Measurements from ENCODE around the gene CALML3.

Gene CALML3

DNA sequence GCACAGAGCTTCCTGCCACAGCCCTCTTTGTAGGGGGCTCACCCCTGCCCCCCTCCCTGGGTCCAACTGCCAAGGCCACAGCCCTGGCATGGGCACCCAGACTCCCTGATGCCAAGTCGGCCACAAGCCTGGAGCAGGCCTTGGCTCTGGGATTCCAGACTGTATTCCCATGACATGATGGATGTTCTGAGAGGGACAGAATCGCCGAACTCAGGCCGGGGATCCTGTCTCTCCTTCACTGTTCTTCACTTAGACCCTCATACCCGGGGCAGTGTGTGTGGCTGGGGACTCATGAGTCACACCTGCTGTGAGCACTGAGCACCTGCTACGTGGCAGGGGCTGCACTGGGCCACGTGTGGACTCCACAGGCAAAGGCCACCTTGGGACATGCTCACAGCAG is 33.3 kb upstream of the CALML3 start:
- no peak for DNase-seq (ENCODE audit: low read depth in 3 of 3)

DNA sequence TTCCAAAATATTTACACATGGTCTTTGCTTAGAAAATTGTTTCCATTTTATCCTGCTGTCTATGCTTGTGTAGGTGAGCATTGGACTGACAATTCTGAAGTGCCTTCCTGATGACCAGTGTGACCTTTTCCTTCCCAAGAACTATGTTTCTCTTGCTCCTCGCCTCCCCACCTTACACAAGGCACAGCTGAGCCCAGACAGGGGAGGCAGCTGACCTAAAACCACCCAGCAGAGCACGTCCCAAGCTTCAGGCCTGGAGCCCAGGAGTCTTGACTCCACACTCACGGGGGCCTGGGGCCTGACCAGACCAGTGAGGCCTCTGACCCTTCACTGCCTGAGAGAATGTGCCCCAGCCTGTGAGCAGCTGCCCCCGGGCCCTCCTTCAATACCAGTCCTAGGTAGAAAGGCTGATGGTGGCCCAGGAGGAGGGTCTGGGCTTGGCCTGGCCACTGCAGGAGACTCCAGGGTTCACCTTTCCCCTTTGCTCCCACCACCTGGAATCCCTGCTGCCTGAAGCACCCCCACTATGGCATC is 32.4 kb upstream of the CALML3 start:
- no peak for DNase-seq (ENCODE audit: low read depth in 3 of 3)

DNA sequence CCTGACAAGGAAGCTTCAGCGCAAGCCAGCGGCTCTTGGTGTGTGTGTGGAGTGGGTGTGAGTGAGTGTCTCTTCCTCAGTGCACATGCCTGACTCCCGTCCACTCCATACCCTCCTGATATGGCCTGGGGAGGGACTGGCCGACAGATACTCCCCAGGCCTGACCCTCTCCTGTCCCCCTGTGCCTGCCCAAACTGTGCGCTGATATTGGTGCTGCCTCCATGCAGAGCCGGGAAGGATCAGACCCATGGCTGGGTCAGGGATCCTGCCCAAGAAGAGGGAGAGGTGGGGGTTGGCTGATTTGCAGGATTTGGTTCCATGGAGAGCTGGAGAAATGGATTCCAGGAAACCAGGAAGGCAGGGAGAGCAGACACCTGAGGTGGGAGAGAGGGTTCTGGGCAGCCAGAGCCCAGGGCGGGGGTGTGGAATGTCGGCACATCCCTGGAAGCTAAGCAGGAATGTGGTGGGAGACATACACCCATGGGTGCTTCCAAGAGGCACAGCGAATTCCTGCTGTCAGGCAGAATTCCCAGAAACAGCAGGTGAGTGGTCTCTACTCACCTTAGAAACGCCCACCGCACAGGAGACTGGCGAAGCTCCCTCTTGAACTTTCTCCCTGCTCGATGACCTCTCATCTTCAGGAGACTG is 31.7 kb upstream of the CALML3 start:
- no peak for DNase-seq (ENCODE audit: low read depth in 3 of 3)

DNA sequence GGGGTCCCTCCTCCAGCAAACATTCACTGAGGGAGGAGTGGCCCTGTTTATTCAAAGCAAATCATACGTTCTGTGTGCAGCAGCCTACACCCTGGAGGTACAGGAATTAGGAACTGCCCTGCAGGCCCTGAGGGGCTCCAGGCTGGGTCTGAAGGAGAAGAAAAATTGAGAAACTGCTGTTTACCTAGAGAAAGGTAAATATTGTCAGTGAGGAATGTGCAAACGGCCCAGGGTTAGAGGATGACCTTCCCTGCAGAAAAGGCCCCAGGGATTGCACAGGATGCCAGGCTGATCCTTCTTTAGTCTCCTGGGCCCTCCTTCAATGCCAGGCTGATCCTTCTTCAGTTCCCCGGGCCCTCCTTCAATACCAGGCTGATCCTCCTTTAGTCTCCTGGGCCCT is 31.1 kb upstream of the CALML3 start:
- DNase-seq (ENCODE audit: low read depth in 3 of 3), result no peak

DNA sequence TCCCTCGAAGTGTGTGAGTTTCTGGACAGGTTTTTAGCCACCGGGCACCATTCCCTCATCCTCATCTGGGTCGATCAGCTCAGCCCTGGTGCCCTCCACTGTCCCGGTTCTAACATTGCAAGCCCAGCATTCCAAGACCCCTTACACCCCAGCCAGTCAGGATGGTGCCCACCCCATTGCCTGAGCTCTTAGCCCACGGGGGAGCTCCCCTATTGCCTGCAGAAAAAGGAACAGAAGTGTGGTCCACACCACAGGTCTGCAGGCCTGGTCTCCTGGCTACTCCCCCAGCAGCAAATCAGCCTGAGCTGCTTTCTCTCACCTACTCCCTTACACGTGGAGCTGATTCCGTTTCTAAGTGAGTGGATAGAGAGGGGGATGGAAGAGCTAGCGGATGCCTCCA is 30.1 kb upstream of the CALML3 start:
- no peak for DNase-seq (ENCODE audit: low read depth in 3 of 3)

DNA sequence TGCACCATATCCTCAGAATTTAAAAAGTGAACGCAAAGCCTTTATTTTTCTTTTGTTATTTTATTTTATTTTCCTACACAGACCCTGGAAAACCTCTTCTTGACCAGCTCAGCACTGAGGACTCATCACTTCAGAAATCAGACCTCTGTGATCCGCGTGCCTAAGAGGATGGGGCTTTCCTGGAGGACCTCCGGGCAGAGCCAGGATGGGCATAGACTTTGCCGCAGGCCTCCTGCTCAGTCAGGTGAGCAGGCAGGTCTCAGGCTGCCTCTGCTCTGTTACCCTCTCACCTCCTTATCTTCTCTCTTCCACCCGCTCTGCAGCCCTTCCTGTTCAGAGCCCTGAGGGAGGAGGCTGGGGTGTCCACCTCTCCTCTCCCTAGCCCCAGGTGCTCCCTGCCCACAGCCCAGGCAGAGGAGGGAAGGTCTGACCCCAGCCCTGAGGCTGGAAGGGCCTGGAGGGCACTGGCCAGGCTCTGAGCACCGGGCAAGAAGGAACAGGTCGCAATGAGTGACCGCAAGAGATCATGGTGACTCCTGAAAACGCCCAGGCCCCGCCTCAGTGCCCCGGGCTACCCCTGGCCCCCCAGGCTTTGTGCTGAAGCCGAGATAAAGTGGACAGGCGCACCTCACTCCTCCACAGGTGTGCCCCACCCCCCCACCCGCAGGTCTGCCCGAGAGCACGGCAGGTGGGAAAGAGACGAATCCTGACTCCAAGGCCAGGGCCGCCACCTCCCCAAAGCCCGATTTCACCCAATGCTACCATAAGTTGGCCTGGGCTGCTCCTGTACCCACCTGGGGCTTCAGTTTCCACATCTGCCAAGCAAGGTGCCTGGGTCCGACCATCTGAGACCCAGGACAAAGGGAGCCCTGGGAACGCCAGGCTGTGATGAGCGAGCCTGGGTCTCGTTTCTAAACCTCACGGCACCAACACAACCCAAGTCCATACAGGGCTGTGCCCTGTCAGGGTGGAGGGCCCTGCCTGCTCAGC is 28.2 kb upstream of the CALML3 start:
- DNase-seq (ENCODE audit: low read depth in 3 of 3), result no peak

DNA sequence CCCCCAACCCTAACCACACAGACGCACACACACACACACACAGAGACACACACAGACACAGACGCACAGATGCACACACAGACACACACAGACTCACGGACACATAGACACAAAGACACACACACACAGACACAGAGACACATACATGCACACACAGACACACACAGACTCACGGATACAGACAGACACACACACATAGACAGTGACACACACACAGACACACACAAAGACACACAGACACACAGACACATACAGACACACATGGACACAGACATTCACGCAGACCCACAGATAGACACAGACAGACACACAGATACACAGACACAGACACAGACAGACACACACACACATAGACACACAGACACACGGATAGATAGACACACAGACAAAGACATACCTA is 27.5 kb upstream of the CALML3 start:
- DNase-seq (ENCODE audit: low read depth in 3 of 3), result no peak

DNA sequence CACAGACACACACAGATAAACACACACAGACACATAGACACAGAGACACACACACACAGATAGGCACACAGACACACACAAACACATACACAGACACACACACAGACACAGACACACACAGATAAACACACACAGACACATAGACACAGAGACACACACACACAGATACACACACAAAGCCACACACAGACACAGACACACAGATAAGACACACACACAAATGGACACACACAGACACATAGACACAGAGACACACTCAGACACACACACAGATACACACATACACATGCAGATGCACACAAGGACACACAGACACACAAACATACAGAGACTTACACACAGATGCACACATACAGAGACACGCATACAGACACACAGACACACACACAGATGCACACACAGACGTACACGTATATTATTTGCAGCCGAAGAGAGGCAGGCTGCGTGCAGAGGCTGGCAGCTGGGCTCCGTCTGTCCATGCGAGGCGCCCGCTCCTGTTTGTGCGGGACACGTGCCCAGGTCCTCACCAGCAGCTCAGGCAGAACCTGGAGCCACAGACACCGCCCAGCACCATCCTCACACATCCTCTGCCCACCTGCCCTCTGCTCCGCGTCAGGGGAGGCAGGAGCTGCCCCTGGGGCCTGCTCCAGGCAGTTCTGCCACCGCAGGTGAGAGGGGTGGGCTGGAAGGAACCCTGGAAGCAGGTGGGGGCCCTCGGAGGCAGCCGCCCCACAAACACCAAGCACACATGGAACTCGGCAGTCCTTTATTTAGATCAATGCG is 26.6 kb upstream of the CALML3 start:
- DNase-seq (ENCODE audit: low read depth in 3 of 3), result no peak

DNA sequence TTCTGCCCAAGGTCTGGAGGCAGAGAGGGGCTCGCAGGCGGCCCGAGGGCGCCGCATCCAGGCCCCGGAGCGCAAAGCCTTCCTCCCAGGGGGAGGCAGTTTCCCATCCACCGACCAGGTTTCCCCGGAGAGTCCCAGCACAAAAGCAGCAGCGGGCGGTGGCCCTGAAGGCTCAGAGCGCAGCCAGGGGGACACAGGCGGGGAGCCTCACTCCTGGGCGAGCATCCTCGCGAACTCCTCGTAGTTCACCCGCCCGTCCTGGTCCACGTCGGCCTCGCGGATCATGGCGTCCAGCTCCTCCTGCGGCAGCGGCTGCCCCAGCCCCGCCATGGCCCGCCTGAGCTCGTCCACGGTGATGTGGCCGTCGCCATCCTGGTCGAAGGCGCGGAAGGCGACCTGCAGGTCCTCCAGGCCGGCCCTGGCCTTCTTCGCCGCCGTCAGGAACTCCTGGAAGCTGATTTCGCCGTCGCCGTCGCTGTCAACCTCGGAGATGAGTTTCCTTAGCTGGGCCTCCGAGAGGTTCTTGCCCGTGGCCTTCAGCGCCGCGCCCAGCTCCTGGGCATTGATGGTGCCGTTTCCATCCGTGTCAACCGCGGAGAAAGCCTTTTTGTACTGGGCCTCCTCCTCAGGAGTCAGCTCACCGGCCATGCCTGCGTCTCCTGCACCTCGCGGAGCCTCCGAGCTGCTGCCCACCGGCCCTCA is 25.8 kb upstream of the CALML3 start:
- DNase-seq (ENCODE audit: low read depth in 3 of 3), result no peak

DNA sequence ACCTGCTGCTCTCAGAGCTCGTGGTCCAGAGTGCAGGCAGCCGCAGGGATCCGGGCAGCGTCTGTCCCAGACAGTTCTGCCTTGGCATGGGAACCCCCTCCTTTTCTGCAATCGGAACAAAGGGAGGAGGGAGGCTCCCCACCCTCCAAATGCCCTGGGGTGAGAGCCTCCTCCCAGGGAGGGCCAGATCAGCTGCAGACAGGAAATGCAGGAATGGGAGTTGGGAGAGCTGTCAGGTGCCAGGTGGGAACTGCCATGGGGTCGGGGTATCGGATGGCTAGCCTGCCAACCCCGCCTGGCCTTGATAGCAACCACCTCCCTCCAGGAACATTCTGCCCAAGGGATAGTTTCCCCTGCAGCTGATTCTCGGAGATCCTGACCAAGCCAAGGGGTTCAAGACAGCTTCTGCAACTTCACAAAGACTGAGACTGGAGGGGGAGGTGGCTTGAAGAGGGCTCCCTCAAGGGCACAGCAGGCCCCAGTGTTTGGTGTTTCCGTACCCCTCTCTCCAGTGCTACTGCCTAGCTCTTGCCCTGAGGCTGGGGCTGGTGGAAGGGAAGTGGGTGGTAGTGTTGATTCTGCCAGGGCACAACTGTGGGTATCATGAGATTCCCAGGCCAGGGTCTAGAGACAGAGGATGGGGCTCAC is 25.1 kb upstream of the CALML3 start, which contains the start of gene CALML5:
CALML5 (minus strand) TSS at position 78 of the 648 bp plus-strand sequence. CDS start 132 bp downstream, outside the sequence.
- no peak for DNase-seq (ENCODE audit: low read depth in 3 of 3)

DNA sequence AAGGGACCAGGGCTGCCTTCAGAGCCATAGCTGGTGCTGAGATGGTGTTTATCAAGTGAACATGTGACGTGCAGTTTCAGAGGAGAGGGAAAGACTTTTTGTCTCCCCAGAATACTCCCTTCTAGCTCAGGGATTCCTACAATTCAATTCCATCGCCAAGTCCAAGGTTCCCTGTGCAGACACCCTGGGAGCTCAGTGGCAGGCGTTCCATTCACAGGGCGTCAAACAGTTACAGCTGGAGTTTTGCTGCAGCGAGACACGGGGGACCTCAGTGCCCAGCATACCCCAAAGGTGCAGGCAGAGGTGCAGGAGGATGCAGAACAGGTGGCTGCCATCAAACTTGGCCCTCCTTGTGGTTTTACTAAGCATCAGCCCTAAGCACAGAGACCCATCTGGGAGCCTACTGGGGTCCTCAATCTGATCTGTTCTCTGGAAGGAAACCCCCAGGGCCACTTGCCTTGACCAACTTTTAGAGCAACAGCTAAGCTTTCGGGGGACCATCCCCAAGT is 24.5 kb upstream of the CALML3 start:
- no peak for DNase-seq (ENCODE audit: low read depth in 3 of 3)

DNA sequence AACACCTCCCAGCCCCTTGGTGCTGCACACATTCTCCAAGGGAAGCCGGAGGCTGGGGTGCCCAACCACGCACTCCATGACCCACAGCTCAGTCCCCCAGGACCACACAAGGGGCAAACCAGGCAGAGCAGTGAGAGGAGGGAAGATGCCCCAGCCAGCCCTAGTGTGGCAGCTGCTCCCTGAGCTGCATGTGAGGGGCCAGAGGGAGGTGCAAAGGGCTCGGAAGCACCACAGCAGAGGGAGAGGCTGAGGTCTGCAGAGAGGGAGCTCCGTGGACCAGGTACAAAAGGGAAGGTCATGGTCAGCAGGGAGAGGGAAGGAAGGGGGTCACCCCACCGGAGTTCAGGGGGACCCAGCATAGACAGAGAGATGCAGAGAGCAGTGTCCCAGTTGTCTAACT is 23.9 kb upstream of the CALML3 start:
- no peak for DNase-seq (ENCODE audit: low read depth in 3 of 3)

DNA sequence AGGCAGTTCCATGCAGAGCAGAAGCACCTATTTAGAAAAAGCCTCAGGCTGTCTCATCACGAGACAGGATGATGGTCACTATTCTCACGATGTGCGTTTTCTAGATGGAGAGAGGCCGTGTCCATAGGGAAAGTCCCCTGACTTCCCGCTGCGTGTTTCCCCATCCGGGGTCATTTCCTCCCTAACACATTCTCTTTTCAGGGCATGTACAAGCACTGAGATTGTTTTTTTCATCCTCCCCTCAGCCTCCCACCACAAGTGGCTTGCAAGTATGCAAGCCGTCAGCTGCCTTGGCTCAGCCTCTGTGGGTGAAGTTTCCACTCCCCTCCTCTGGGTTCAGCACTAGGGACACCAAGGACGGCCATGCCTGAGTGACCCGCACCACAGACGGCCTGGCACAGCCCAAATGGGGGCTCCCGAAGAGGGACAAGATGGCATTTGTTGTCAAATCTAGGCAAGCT is 22.7 kb upstream of the CALML3 start:
- no peak for DNase-seq (ENCODE audit: low read depth in 3 of 3)

DNA sequence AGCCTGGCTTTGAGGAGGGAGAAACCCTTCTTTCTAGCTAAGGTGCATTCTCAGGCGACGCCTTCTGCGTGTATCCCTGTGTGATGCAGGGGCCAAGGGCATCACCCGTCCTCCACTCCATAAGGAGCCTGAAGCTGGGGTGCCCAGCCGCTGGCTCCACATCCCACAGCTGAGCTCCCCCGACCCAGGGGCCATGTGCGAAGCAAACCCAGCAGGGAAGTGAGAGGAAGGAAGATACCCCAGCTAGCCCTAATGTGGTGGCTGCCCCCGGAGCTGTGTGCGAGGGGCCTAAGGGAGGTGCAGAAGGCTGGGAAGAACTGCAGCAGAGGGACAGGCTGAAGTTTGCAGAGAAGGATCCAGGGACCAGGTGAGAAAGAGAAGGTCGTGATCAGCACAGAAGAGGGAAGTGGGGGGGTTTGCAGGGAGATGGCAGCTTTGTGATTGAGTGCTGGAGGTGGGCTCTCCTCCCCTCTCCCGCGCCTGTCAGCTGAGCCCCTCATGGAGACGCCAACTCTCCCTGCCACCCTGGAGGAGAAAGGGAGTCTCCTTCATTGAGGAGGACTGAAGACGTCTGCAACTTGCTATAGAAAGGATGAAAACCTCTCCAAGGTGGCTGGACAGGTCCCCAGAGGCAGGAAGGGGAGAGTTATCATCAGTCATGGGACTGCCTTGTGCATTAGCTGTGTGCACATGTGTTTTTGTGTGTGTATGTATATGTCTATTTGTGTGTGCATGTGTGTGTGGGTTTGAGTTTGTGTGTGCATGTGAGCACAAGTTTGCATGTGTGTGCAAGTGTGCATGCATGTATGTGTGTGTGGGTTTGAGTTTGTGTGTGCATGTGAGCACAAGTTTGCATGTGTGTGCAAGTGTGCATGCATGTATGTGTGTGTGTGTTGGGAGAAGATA is 21.9 kb upstream of the CALML3 start:
- no peak for DNase-seq (ENCODE audit: low read depth in 3 of 3)

DNA sequence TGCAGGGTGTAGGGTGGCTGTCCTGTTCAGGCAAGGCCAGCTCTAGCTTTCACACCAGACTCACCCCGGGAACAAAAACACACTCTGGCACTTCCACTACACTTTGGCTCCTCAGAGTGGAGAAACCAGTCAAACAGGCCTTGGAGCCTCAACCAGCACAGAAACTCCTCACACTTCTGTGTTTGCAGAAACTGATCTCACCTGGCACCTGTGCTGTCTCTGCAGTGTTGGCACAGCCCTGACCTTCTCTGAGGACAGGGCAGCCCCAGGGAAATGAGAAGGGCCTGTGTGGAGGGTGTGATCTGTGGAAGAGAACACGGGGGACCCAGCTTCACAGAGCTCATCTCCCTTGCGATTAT is 21.3 kb upstream of the CALML3 start:
- DNase-seq (ENCODE audit: low read depth in 3 of 3), result no peak

DNA sequence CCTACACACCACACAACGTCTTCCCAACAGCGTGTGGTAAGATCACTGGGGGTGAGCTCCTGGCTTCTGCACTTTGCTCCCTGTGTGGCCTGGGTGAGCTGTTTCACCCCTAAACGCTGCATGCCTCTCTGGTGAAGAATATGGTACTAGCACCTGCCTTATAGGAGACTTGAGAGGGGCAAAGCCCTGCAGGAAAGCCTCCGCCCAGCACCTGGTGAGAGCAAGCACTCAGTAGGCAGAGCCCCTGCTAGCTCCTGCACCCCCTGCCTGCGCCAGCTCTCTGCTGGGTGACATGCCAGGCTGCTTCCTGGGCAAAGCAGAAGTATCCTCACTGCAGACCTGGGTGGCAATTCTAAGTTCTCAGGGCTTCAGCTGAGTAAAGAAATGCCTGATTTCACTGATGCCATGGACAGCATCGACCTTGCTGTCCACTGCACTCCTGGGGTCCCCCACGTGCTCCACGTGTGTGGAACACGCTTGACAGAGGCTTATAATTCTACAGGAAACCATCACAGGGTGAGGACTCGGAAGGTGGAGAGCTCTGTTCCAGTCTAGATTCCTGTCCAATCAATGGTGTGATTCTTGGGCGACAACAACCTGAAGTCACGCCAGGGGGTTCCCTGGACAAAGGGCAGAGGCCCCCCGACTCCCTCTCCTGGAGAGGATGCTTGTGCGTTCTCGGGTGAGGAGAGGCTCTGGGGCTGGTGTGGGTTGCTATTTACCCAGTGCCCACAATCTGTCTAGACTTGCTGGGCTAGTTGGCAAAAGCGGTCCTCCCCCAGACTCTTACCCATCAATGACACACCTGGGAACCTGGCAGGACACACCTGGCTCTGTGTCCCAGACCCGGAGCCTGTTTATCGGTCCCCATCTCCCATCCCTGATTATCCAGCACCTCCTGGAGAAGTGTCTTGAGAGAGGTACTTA is 20.4 kb upstream of the CALML3 start:
- DNase-seq (ENCODE audit: low read depth in 3 of 3), result no peak

DNA sequence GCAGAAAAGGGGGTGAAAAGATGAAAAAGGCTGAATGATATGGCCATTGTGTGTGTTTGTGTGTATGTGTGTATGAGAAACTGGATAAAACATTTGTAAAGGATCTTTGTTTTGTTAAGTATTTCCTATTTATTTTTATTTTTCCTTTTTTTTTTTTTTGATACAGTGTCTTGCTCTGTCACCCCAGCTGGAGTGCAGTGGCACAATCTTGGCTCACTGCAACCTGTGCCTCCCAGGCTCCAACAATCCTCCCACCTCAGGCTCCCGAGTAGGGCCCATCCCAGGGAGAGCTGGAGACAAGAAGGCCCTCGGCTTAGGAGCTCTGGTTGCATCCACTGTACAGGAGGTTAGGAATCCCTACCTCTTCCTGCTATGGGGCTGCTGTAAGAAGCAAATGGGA is 18.5 kb upstream of the CALML3 start:
- DNase-seq (ENCODE audit: low read depth in 3 of 3), result no peak

Measured in stimulated activated CD4-positive, alpha-beta T cell treated with anti-CD3 and anti-CD28 coated beads, TNF-alpha, amount 100 ng/mL, for 4 hours (primary cell).